Prostate gland (tissue), 2 donors: ENCODE measurements around the gene COL5A1. TPM values are rescaled to one million over a fixed set of nuclear protein-coding genes. Genes with fewer than 3 reads are reported as not detected.

Experiments
- DNase-seq: peaks from one replicate; pipeline ENCODE4 v3.0.0-alpha.2; 2019; ENCODE audit warnings: low spot score
- H3K27ac ChIP-seq, 2 donors: fragments of 200-600 bp; sonication (generic); 2 replicates each; pipeline ENCODE4 v1.5.1; 2017 to 2019
- H3K27me3 ChIP-seq: fragments of 200-600 bp; sonication (generic); replicated peaks from 2 replicates; pipeline ENCODE4 v1.5.1; 2019; ENCODE audit not compliant: insufficient read depth
- H3K36me3 ChIP-seq, 2 donors: fragments of 200-600 bp; sonication (generic); 1 replicate in 1 of 2; 2 replicates in 1 of 2; pipeline versions ENCODE4 v1.5.1 to v1.8.1; 2017 to 2019
- H3K4me1 ChIP-seq: fragments of 200-600 bp; sonication (generic); replicated peaks from 2 replicates; pipeline ENCODE4 v1.5.1; 2019
- H3K4me3 ChIP-seq, 2 donors: fragments of 200-600 bp; sonication (generic); 2 replicates each; pipeline ENCODE4 v1.5.1; 2017 to 2019
- H3K9me3 ChIP-seq: fragments of 200-600 bp; sonication (generic); 2 replicates; pipeline ENCODE4 v1.5.1; 2017
- POLR2A ChIP-seq: fragments of 450-650 bp; IDR thresholded peaks from one replicate; pipeline ENCODE4 v1.6.1; 2016; ENCODE audit warnings: antibody characterized with exemption, mild to moderate bottlenecking
- POLR2AphosphoS5 ChIP-seq: sonication (generic); formaldehyde crosslinking; IDR thresholded peaks from one replicate; pipeline ENCODE4 v1.6.1; 2017; ENCODE audit warnings: antibody characterized with exemption
- WGBS: methylation state at CpG from one replicate; pipeline ENCODE4 v1.1.5; 2018; 5-methylcytosine and 5-hydroxymethylcytosine counted together
- intact Hi-C: fragments of 100-400 bp; cut with DNase I; formaldehyde crosslinking; loops from one replicate; pipeline ENCODE4 v1.14.2; 2022
- total RNA-seq, 2 donors: library from RNA; depleted of rRNA; stranded (reverse); fragments of >200 nt; gene quantifications; one replicate each; pipeline ENCODE4 v1.1.0, GENCODE V29; 2016
- TF ChIP-seq, protein P1 (sequence below), 4 experiments: fragments of 200-600 bp in 2 of 4; fragments of 450-650 bp in 2 of 4; sonication (generic) in 2 of 4; IDR thresholded peaks; 1 replicate in 3 of 4; 2 replicates in 1 of 4; pipeline ENCODE4 v1.5.1; 2016 to 2019; ENCODE audit warnings: antibody characterized with exemption in 4 of 4, mild to moderate bottlenecking in 2 of 4, moderate library complexity in 2 of 4

The COL5A1 gene
- total RNA-seq, 2 donors from 2014 or later = 16.9 to 36.0 TPM

DNA sequence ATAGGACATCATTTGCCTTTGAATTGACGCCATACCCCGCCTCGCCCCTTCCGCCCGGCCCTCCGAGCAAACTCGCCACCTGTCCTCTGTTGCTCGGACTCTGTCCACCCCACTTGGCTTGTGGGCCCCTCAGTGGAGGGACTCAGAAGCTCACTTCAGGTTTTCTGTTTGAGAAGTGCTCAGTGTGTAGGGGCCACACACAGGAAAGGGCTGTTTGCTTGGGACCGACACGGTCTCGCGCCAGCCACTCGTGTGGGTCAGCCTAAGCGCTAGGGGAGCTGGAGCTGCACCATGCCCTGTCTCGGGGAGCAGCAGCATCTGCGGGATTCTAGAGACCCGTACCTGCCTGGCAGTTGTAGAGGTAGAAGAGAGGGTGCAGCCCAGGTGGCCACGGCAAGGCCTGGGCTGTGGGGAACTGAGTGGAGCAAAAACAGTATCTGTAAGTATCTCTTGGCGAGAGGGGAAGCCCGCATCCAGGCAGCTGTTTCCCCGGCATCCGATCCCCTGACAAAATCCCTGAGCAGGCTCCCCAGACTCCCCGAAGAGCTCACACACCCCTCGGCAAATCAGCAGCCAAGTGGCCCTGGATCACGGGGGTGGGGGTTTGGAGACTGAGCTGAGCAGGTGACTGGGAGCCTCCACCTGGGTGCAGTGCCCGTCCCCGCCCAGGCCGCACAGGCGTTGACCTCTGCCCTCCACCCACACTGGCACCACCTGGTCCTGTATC lies 52.2 kb downstream of the COL5A1 start:
- Histone ChIP-seq H3K4me1 (no peaks in the 10 kb centered on the region), H3K27ac (no peak overlapping the region), H3K4me3 (no peak overlapping the region), H3K27me3 (no peaks in the 10 kb centered on the region), H3K9me3 (no peaks in the 10 kb centered on the region), H3K36me3 (no peaks in the 10 kb centered on the region)
- WGBS = 89% methylated on average over 25 of the region's 29 CpGs
- intact Hi-C loops = no loop called here
- no peak for DNase-seq
- TF ChIP-seq POLR2AphosphoS5 (no peak), POLR2A (no peak)
- TF ChIP-seq, protein P1, sequence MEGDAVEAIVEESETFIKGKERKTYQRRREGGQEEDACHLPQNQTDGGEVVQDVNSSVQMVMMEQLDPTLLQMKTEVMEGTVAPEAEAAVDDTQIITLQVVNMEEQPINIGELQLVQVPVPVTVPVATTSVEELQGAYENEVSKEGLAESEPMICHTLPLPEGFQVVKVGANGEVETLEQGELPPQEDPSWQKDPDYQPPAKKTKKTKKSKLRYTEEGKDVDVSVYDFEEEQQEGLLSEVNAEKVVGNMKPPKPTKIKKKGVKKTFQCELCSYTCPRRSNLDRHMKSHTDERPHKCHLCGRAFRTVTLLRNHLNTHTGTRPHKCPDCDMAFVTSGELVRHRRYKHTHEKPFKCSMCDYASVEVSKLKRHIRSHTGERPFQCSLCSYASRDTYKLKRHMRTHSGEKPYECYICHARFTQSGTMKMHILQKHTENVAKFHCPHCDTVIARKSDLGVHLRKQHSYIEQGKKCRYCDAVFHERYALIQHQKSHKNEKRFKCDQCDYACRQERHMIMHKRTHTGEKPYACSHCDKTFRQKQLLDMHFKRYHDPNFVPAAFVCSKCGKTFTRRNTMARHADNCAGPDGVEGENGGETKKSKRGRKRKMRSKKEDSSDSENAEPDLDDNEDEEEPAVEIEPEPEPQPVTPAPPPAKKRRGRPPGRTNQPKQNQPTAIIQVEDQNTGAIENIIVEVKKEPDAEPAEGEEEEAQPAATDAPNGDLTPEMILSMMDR (IDR thresholded peaks at IDR 0.05) = no peak

DNA sequence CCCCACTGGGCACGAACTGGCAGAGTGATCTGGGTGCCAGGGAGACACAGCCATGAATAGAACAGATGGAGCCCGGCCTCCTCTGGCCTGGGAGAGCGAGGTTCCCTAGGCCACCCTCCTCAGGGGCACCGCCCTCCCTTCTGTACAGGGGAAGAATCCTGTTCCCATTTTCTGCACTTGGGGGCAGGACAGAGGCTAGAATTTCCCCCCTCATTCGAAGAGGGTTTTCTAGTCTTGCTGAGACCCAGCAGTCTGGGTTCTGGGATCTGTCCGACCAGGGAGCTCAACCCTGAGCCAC lies 52.7 kb downstream of the COL5A1 start:
- Histone ChIP-seq H3K27ac (no peak overlapping the region), H3K36me3 (no peaks in the 10 kb centered on the region), H3K27me3 (no peaks in the 10 kb centered on the region), H3K9me3 (no peaks in the 10 kb centered on the region), H3K4me1 (no peaks in the 10 kb centered on the region), H3K4me3 (no peak overlapping the region)
- TF ChIP-seq POLR2A (no peak), POLR2AphosphoS5 (no peak)
- TF ChIP-seq, protein P1 (IDR thresholded peaks at IDR 0.05) = no peak
- no peak for DNase-seq
- 69% methylated on average over 5 of the region's 6 CpGs for WGBS
- intact Hi-C loops = no loop called here

- Histone ChIP-seq H3K36me3 (no peaks in the 10 kb centered on the region), H3K4me1 (no peaks in the 10 kb centered on the region), H3K27me3 (no peaks in the 10 kb centered on the region), H3K27ac (no peak overlapping the region), H3K9me3 (no peaks in the 10 kb centered on the region), H3K4me3 (no peak overlapping the region)
- intact Hi-C loops = no loop called here
- TF ChIP-seq, protein P1 (IDR thresholded peaks at IDR 0.05) = no peak
- no peak for TF ChIP-seq POLR2A
- TF ChIP-seq POLR2AphosphoS5 = no peak
- no peak for DNase-seq
- WGBS = 94% methylated on average over 8 of the region's 12 CpGs
Observed at GRCh38 chr9:134694714-134695113, 53.1 kb downstream of the COL5A1 start.

DNA sequence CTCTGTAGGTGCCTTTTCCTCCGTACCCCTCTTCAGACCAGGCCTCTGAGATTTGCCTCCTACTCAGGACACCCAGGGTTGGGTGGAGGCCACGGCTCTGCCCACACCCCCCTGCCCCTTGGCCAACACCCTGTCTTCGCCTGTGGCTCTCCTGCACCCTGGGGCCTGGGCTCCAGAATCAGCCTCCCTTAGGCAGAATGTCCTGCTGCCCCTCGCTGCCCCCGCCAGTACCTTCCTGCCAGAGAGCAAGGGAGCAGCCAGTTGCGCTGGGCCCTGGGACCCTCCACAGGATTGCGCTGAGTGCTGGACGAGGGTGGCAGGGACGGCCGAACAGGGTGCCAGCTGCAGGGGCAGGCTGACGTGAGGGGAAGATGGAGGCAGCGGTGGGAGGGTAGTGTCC lies 53.5 kb downstream of the COL5A1 start:
- no peak overlapping the region for H3K4me3 ChIP-seq
- no peaks in the 10 kb centered on the region for H3K4me1 ChIP-seq
- H3K27ac ChIP-seq = no peak overlapping the region
- intact Hi-C loops = no loop called here
- no peak for TF ChIP-seq POLR2A
- TF ChIP-seq POLR2AphosphoS5 = no peak
- TF ChIP-seq, protein P1 (IDR thresholded peaks at IDR 0.05) = no peak
- no peaks in the 10 kb centered on the region for H3K27me3 ChIP-seq
- 86% methylated on average over 12 of the region's 12 CpGs for WGBS
- no peaks in the 10 kb centered on the region for H3K9me3 ChIP-seq
- H3K36me3 ChIP-seq = no peaks in the 10 kb centered on the region
- DNase-seq = no peak

DNA sequence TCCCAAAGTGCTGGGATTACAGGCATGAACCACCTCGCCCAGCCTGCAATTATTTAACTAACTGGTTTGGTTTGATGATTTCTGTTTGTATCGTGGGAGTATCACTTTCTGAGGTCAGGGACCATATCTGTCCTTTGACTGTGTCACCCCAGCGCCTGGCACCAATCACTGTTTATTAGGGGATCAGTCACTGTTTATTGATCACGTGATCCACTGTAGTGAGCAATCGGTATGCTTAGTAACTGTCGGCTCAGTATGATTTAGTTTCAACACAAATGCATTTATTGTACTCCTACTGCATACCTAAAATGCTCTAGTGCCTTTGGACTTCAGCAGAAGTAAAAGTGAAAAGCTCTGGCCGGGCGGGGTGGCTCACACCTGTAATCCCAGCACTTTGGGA lies 54.8 kb downstream of the COL5A1 start:
- WGBS = 93% methylated on average over 8 of the region's 8 CpGs
- intact Hi-C loops = no loop called here
- H3K36me3 ChIP-seq = no peaks in the 10 kb centered on the region

More for the DNA sequence above, 54.8 kb downstream of the COL5A1 start:
- Histone ChIP-seq H3K9me3 (no peaks in the 10 kb centered on the region), H3K27ac (no peak overlapping the region), H3K4me1 (no peaks in the 10 kb centered on the region), H3K4me3 (no peak overlapping the region), H3K27me3 (no peaks in the 10 kb centered on the region)
- TF ChIP-seq, protein P1 (IDR thresholded peaks at IDR 0.05) = no peak
- TF ChIP-seq POLR2AphosphoS5 (no peak), POLR2A (no peak)
- no peak for DNase-seq
